Activated CD8-positive, alpha-beta memory T cell treated with anti-CD3 and anti-CD28 coated beads for 48 hours (primary cell): ENCODE measurements around the gene ORC3.
"Not testable (repeated sequence)": the region's sequence is repeated elsewhere in the genome, so short reads cannot be mapped to it uniquely, and the experiment has no call there.

Experiments
- DNase-seq, 3 experiments: peaks; one replicate each; pipeline ENCODE4 v3.0.0-alpha.2; 2020; ENCODE audit warnings: low read depth in 2 of 3, low spot score in 2 of 3

ORC3 gene

DNA sequence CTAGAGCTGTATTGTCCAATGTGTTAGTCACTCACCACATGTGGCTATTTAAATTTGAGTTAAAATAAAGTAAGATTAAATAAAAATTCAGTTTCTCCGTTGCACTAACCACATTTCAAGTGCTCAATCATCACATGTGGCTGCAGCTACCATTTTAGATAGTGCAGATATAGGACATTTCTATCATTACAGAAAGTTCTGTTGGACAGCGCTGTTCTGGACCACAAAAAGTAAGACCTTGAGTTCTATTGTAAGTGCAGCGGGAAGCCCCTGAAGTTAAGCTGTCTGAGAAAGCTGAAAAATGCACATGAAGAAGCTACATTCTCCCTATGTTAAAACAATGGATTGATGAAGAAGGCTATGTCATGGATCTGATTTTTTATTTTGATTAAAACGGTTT lies 1.1 kb downstream of the ORC3 start:
- no peak for DNase-seq

GRCh38 chr6:87600576-87600975 lies 10.6 kb downstream of the ORC3 start:
- DNase-seq = no peak

GRCh38 chr6:87606199-87606598 lies 16.3 kb downstream of the ORC3 start:
- DNase-seq = no peak

GRCh38 chr6:87608802-87609201 lies 18.9 kb downstream of the ORC3 start:
- no peak for DNase-seq

GRCh38 chr6:87613018-87613417 lies 23.1 kb downstream of the ORC3 start:
- DNase-seq = not testable (repeated sequence)

- DNase-seq = no peak
Measured at GRCh38 chr6:87617405-87617804, 27.5 kb downstream of the ORC3 start.

- DNase-seq = no peak
Measured at GRCh38 chr6:87618531-87618930, 28.6 kb downstream of the ORC3 start.

GRCh38 chr6:87623248-87623647 lies 33.3 kb downstream of the ORC3 start:
- no peak for DNase-seq

DNA sequence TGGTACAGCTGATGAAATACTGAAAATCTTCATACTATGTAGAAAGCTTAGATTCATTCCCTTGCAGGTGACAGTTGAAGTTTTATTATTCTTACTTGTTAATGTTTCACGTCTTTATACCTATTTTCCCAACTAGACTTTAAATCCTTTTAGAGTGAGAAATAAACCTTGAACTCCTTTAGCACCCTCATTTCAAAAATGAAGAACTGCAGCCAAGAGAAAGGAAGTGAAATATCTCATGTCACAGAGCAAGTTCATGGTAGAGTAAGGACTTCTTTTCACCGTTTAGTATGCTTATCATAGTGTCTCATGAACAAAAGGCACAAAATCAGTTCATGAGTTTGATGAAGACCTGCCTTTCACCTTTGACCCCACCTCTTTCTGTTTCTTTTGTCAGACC lies 38.5 kb downstream of the ORC3 start:
- DNase-seq = no peak

DNA sequence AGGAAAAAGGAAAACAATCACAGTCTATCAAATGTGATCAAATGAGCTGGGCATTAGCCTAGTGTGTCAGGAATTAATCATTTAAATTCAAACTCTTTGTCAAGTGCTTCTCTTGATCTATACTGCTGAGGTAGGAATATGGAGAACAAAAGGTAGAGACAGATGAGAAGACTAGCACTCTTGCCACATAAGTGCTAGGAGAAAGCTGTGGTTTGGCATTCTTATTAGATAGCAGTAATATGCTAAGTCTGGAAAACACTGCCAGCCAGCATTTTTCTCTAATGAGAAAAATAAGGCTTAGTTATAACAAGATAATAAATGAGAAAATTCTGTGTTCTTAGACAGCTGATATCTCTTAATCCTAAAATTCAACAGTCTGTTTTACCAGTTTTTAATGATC lies 38.9 kb downstream of the ORC3 start:
- DNase-seq = no peak

- no peak for DNase-seq
Measured at GRCh38 chr6:87630746-87631145, 40.8 kb downstream of the ORC3 start.

DNA sequence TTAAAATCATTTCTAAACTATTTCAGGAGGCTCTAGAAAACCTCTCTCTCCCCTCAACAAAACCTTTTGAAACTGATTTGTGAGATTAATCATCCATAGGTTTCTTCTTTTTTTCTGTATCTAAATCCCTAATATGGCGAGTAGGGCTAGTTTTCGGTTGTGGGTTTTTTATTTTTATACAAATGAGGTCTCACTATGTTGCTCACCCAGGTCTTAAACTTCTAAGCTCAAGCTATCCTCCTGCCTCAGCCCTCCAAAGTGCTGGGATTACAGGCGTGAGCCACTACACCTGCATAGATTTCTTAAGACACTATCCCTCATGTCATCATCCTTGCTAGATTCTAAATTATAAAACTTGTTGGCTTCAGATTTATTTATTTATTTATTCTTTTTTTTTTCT lies 43.9 kb downstream of the ORC3 start:
- DNase-seq = no peak

DNA sequence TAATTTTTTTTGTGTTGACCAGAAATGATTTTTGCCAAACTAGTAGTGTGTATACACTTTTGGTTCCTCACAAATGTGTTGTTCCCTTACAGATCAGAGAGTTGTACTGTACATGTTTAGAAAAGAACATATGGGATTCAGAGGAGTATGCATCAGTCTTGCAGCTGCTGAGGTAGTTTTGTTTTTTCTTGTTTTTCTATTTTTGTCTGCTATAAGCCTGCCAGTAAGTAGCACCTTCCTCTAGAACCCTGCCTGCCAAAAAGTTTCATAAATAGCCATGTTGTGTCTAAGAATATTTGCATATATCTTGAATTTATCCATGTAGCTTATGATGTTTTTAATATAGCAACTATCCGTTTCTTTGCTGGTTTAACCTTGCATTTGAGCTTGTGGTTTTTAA lies 46.4 kb downstream of the ORC3 start:
- no peak for DNase-seq

GRCh38 chr6:87637106-87637505 lies 47.2 kb downstream of the ORC3 start:
- DNase-seq = no peak

DNA sequence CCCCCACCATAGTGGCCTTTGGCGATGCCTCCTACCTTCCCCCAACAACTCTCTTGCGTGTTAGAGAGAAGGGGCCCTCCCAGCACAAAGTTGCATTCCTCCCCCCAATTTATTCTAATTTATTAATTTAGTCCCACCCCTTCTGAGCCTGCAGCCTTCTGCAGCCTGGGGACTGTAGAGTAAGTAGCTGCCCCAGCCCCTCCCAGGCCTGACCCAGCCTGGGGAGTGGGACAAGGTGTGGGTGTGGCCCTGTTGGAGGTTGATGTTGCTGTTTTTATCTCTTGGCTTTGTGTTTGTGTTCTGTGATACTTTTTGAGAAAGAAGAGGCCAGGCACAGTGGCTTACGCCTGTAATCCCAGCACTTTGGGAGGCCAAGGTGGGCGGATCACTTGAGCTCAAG lies 49.4 kb downstream of the ORC3 start:
- no peak for DNase-seq

DNA sequence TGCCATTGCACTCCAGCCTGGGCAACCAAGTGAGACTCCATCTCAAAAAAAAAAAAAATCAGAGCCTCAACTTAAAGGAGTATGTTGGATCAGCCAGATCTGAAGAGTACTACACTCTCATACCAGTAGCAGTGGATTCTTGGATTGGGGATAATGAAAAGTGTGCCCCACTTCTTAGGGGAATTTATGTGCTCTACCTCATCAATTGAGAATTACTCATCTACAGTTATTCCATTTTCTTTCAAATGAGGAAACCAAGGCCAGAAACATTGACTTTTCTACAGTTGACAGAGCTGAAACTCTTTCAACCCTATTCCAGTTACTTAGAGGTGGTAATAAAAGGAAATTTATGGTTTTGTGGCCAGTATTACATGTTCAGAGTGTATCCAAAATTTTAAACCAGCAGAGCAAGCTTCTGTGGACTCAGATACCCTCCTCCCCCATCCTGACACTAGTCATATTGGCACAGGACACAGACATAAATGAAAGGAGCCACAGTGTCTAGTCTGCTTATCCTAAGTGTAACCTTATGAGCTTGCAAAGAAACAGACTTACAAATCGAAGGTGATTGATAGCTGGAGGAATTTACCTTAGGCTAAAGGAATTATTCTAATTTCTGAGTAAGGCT lies 51.2 kb downstream of the ORC3 start:
- DNase-seq = no peak

DNA sequence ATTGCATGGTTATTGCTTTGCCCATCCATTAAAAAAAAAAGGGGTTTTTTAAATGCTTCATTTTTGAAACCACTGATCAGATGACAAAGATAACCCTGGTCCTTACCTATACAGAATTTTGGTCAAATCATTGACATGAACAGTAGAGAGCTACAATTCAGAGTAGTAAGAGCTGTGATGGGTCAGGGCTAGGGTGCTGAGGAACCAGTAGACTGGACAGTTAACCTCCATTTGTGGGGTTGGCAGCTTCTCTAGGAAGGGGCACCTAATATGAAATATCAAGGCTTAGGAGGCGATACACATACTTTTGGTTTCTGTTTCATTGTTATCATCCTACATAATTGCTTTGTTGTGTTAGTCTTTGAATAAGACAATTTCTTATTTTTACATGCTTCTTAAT lies 55.1 kb downstream of the ORC3 start:
- DNase-seq = no peak

DNA sequence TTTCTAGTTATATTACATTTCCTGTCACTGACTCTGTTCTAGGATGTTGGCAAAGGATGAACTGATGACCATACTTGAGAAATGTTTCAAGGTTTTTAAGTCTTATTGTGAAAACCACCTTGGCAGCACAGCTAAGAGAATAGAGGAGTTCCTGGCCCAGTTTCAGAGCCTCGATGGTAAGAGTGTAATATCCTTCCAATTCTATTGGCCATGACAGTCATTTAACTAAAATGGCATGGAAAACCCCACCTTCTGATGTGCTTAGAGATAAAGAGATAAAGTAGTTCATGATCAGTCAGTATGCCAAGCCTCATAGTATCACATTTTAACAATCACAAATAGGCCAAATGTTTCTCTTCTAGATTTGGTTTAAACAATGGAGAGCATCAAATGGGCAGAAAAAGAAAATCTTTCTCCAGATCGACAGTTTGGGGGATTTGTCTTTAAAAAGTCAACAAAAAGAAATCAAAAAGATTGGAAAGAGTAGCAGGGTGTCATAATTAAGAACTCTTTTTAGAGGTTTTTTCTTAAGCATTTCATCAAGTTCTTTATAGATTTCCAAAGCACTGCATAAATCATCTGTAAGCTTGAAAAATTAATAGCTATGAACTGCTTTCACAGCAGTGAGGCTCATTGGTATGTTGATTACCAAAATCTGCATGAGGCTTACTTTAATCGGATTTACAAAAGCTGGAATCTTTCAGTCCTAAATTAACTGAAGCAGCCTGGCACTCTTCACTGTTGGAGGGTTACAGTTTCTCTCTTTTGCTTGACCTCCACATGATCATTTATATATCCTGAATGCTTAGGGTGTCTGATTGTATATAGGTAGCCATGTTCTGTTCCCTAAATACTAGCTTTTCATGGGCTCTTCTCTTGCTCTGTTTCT lies 63.4 kb downstream of the ORC3 start:
- DNase-seq = no peak

DNA sequence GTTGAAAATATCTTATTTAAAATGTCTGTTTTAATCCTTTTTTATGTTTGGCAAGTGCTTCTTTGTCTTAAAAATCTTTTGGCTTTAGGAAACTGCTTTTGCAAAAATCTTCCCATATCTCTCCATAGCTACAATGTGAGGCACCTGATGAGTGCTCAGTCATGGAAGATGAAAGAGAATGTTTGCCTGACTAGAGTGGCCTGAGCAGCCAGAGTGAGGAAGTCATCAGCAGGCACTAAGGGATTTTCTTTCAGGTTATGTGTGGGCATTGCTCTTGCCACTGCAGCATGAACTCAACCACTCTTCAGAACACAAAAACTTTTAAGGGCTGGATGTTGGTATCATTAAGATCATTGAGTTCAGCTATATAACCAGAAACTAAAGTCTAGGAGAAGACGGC lies 64.2 kb downstream of the ORC3 start:
- no peak for DNase-seq

DNA sequence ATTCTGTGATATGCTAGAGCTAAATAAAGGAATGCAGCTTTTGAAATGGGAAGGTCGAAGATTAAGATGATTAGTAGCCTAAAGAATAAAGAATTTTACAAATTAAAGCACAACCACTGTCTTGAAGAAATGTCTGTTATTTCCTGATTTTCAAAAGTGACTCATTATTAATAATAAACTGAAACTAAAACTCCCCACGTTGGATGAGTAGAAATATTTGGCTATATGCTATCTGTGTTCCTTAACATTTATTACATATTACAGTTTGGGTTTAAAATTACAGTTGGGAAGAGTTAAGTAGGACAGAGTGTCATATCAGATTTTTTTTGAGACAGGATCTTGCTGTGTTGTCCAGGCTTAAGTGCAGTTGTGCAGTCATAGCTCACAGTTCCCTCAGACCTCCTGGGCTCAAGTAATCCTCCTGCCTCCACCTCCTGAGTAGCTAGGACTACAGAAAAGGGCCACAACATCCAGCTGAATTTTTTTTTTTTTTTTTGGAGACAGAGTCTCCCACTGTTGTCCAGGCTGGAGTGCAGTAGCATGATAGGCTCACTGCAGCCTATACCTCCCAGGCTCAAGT lies 65.0 kb downstream of the ORC3 start:
- DNase-seq = no peak

GRCh38 chr6:87655824-87656223 lies 65.9 kb downstream of the ORC3 start:
- DNase-seq = no peak

DNA sequence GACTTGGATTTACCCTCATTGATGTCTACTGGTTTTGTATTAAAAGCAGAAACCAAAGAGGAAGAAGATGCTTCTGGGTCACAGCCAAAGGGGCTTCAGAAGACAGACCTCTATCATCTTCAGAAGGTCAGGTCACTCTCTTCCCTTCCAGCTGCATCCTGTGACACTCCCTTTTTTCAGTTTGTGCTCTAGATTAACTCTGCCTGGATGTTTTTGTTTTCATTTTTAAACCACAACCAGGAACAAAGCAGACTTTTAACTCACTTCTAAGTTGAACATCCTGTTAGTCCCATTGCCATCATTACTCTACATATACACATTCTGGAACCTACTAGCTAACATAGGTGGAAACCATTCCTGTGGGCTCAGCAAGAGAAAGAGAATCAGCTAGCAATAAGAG lies 66.9 kb downstream of the ORC3 start:
- DNase-seq = no peak
